GM12864 (cell line): ENCODE results near the gene GALNT9.

ENCODE experiments used
- DNase-seq: peaks from one replicate; pipeline ENCODE4 v3.0.0-alpha.2; 2011; ENCODE audit warnings: low read depth
- H3K4me3 ChIP-seq: 2 replicates; pipeline ENCODE4 v1.5.1; 2011; ENCODE audit warnings: mild to moderate bottlenecking, low read depth, low read length, control low read depth
- CTCF ChIP-seq: IDR thresholded peaks from 2 replicates; pipeline ENCODE4 v1.5.1; 2011; ENCODE audit warnings: low read depth, mild to moderate bottlenecking, moderate library complexity, low read length, control low read depth, inconsistent platforms; ENCODE audit errors: missing control alignments

The GALNT9 gene

GRCh38 chr12:132345561-132346200, 16.3 kb upstream of the GALNT9 start:
- no peak for TF ChIP-seq CTCF
- H3K4me3 ChIP-seq = no peak overlapping the region
- DNase-seq = no peak

- no peak for DNase-seq
- TF ChIP-seq CTCF = no peak
- no peak overlapping the region for H3K4me3 ChIP-seq
Observed at GRCh38 chr12:132345126-132345525, 15.7 kb upstream of the GALNT9 start.

- DNase-seq = no peak
- H3K4me3 ChIP-seq = no peak overlapping the region
- no peak for TF ChIP-seq CTCF
Observed at GRCh38 chr12:132344601-132345000, 15.2 kb upstream of the GALNT9 start.

GRCh38 chr12:132344181-132344580, 14.8 kb upstream of the GALNT9 start:
- no peak for TF ChIP-seq CTCF
- no peak for DNase-seq
- no peak overlapping the region for H3K4me3 ChIP-seq

GRCh38 chr12:132343294-132344004, 14.1 kb upstream of the GALNT9 start:
- no peak overlapping the region for H3K4me3 ChIP-seq
- no peak for TF ChIP-seq CTCF
- no peak for DNase-seq

GRCh38 chr12:132342251-132343227, 13.2 kb upstream of the GALNT9 start:
- no peak for DNase-seq
- peak; percentile 17 for TF ChIP-seq CTCF
- H3K4me3 ChIP-seq = no peak overlapping the region
